GM19395 (cell line): ENCODE measurements around the gene KLRC4.
"Not testable (repeated sequence)": the region's sequence is repeated elsewhere in the genome, so short reads cannot be mapped to it uniquely, and the experiment has no call there.

Experiments used
- ATAC-seq: cut with Tn5 transposase; IDR thresholded peaks from one replicate; pipeline ENCODE4 v1.9.1; 2021; ENCODE audit warnings: mild to moderate bottlenecking, moderate library complexity; ENCODE audit not compliant: unreplicated experiment

KLRC4 gene

DNA sequence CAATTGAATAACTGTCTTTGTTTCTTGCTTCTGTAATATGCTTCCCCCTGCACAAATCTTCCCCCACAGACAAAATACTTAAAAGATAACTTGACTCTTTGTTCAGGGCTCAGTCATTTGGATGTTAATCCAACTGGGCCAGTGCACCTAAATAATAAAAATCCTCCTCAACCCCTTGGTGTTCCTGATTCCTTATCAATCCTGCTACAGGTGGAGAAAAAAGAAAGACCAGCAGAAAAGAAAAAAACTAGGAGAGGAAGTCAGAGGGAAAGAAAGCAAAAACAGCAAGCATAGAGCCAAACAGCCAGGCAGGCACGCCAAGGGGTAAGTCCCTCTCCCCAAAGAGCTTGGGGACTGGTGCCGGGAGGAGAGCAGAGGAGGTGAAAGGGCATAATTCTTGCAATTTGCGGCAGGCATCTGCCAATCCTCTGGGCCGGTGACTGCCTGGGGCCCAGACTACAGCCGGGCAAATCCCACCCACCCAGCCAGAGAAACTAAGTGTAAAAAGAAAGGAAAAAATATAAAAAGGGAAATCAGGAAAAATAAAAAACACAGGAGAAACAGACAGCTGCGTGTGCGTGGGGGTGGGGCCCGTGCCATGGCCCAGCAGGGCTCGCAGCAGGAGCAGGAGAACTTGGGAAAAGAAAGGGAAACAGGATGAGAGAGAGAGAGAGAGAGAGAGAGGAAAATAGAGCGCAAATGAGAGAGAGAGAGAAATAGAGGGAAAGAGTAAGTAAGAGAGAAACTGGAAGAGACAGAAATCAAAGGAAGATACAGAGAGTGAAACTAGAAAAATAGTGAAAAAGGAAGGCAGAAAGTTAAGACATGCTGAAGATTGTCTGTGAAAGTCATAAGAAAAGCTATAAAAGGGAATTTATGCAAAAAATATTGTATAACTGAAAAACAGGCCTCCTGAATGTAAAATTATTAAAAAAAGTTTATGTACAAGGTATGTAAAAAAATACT is 41.1 kb downstream of the KLRC4 start:
- ATAC-seq = no peak

GRCh38 chr12:10367714-10368113 is 41.8 kb downstream of the KLRC4 start:
- not testable (repeated sequence) for ATAC-seq

DNA sequence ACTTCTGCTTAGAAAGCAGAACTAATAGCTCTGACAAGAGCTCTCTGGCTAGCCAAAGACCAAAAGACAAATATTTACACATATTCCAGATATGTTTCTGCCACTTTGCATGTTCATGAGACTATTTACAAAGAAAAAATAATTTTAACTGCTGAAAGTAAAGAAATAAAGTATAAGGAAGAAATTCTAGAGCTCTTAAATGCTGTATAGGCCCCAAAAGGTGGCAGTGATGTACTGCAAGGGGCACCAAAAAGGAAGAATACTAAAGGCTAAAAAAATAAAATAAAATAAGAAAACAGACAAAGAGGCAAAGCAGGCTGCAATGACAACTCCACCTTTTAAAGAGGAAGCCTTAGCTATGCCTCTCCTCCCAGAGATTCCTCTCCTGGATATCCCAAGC is 42.7 kb downstream of the KLRC4 start:
- ATAC-seq = no peak

DNA sequence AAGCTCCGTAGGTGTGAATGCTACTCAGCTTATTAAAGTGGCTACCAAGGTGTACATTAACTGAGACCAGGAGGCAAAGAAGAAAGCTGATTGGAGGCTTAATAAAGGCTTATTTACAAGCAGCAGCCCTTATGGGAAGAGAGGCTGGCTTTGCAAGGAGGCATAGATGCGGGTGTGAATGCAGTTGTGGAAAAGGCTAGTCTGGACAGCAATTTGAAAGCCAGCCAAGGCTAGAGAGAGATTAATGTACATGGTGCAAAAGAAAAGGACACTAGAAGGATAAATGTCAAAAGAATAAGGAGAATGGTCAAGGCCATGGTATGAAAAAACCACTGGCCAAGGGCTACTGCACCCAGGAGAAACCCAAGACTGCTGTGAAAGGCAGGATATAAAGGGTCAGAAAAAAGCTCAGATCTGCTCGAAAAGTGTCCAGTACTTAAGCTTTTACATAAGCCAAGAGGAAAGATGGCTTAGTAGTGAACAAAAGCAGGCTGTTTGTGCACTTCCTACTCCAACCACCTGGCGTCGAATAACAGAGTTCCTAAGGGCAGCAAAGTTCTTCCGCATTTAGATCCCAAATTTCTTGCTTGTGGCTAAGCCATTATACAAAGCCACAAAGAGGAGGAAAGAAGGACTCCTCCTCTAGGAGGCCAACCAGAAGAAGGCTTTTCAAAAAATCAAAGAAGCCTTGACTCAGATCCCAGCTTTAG is 43.7 kb downstream of the KLRC4 start:
- no peak for ATAC-seq

DNA sequence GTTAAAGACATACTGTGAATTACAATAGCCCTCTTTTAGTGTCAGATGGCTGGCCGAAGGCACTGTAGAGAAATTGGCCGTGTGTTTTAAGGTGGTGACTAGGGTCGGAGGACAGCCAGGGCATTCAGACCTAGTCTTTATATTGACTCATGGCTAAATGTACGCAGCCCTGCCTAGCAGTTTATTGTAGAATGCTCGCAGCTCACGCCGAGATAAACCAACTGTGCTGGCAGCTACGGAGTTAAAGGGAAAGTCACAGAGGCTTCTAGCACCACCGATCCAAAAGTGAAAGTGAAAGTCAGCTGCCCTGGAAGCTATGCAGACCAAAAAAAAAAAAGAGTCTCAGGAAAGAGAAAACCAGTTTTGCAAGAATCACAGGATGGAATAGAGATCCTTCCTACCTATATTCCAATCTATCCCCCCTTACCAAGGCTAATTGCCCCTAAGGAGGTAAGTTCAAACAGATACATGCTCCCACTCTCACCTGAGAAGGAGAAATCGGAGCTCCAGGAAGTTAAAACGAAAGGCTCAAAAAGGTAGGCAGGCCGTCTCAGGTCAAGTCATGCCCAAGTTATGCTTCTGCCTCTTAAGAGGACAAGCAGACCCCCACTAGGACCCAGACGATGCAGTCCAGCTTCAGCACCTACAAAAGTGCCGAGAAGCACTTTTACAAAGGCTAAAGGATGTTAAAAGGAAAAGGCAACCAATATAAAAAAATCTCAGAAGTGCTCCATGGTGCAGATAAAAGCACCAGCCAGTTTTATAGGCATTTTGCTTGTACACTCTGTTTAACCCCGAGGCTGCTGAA is 44.5 kb downstream of the KLRC4 start:
- peak; percentile 63 for ATAC-seq

GRCh38 chr12:10363914-10364814 is 45.4 kb downstream of the KLRC4 start:
- ATAC-seq = peak; percentile 93

- no peak for ATAC-seq
Measured at GRCh38 chr12:10363658-10363913, 46.0 kb downstream of the KLRC4 start.

DNA sequence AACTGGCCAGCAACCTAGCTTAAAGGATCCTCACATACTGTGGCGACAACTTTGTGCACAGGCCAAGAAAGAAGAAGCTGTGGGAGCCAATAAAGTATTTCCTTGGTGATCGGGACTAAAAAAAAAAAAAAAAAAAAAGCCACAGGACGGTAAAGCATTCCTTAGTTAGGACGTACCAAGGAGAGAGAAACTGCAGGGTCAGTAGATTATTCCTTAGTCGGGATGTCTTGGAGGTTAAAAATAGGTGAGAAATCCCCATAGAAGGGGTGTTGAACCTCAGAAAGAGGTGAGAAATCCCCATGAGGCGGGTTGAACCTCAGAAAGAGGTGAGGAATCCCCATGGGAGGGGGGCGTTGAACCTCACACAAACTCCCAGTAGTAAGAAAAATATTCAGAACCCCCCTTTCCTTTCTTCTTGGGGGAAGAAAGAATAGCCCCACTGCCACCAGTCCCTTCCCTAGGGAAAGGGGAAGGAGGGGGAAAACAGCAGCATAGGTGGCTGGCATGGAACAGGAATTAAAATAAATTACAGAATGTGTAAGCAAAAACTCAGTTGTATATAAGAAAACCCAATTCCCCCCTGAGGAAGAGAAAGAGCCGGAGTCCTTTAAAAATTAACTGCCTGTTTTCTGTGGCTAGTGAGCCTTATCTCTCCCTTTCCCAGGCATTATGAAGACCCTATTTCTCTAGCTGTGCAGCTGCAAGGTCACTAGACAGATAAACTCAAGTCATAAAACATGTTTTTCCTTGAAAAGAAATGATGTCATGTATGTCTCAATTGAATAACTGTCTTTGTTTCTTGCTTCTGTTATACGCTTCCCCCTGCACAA is 46.5 kb downstream of the KLRC4 start:
- no peak for ATAC-seq

DNA sequence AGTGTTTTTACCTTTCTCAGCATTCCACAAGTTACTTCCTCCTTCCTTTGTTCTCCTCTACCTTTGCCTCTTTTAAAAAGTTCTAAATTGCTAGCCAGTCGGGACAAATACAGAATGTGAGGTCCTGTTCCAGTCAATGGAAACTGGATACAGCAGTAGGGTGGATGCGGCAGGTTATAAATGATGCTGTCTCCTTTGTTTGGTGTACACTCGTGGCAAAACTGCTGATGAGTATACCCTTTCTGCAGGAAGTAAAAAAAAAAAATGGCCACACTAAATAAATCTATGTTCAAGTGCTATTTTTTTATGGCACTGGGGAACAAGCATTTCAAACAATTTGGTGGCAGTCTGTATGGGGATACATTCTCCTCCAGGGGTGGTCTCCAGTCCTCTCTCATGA is 47.2 kb downstream of the KLRC4 start:
- no peak for ATAC-seq

DNA sequence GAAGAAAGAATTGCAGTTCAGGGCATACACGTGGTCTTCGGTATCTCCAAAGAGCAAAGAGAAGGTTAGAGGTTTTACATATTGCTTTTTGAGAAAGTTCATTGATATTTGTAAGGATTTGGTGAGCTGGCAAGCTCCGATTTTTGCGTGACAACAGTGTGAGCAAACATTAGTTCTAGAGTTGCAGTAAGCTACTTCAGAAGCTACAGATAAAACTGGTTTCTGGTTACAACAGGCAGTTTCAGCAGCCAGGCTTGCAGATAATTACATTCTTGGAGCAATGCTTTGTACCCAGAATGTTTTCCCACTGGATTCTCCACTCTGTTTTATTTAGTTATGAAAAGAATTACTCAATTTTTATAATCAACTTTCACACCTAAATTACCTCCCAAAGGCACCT is 47.9 kb downstream of the KLRC4 start:
- ATAC-seq = no peak

- ATAC-seq = no peak
Measured at GRCh38 chr12:10361084-10361483, 48.5 kb downstream of the KLRC4 start.

- ATAC-seq = no peak
Measured at GRCh38 chr12:10358969-10359368, 50.6 kb downstream of the KLRC4 start.

GRCh38 chr12:10358131-10358530 is 51.4 kb downstream of the KLRC4 start:
- no peak for ATAC-seq
